ENCODE data around the gene ARHGAP31. TPM values are rescaled to one million over a fixed set of nuclear protein-coding genes. Genes with fewer than 3 reads are reported as not detected.
"Not testable (repeated sequence)": the region's sequence is repeated elsewhere in the genome, so short reads cannot be mapped to it uniquely, and the experiment has no call there.

ARHGAP31 gene
- total RNA-seq, 2 experiments from 2014 or later, result 10.8 to 11.4 TPM

GRCh38 chr3:119295816-119296726, 1.9 kb downstream of the ARHGAP31 start:
- intact Hi-C loops (cut with micrococcal nuclease), result loop anchor here (1.0 to 10.0 kb wide), 5 partner anchors 56 to 1049 kb away; partner anchors contain the start of genes ADPRH, LRRC58 and TIMMDC1
- no peaks in the 10 kb centered on the region for H3K9me3 Mint-ChIP-seq
- H3K27ac Mint-ChIP-seq, result peak overlapping the region; percentile 93
- H3K36me3 Mint-ChIP-seq, result peaks cover 5% of the 10 kb centered on the region
- no peaks in the 10 kb centered on the region for H3K27me3 Mint-ChIP-seq
- H3K4me3 Mint-ChIP-seq, result peak overlapping the region; percentile 83
- ChIA-PET CTCF (interaction anchor here (0.9 to 7.0 kb wide), 4 partner anchors 21 to 55 kb away, joined by 3 to 29 read pairs (median 6); partner anchors contain the start of gene B4GALT4), POLR2A (interaction anchor here (0.6 to 3.4 kb wide), 7 partner anchors 22 to 799 kb away, joined by 3 to 45 read pairs (median 8); partner anchors contain the start of genes POGLUT1 and TMEM39A)
- peaks cover 46% of the 10 kb centered on the region for H3K4me1 Mint-ChIP-seq (ENCODE audit: low read depth)
- no peak for DNase-seq

GRCh38 chr3:119296727-119297122, 2.5 kb downstream of the ARHGAP31 start:
- no peaks in the 10 kb centered on the region for H3K27me3 Mint-ChIP-seq
- POLR2A ChIA-PET, result interaction anchor here (0.6 to 3.4 kb wide), 3 partner anchors 22 to 167 kb away, joined by 3 to 24 read pairs (median 4); partner anchors contain the start of gene TMEM39A
- intact Hi-C loops (cut with micrococcal nuclease), result loop anchor here (10.0 kb wide), 3 partner anchors 198 to 1048 kb away; partner anchors contain the start of genes ADPRH, LRRC58 and TIMMDC1
- no peaks in the 10 kb centered on the region for H3K9me3 Mint-ChIP-seq
- peaks cover 5% of the 10 kb centered on the region for H3K36me3 Mint-ChIP-seq
- CTCF ChIA-PET, result interaction anchor here (0.9 to 2.5 kb wide), 3 partner anchors 21 to 56 kb away, joined by 3 to 8 read pairs (median 4); partner anchors contain the start of gene B4GALT4
- H3K4me3 Mint-ChIP-seq, result no peak overlapping the region
- H3K27ac Mint-ChIP-seq, result no peak overlapping the region
- no peak for DNase-seq
- peaks cover 53% of the 10 kb centered on the region for H3K4me1 Mint-ChIP-seq (ENCODE audit: low read depth)

GRCh38 chr3:119297169-119297568, 3.0 kb downstream of the ARHGAP31 start:
- Mint-ChIP-seq H3K4me3 (no peak overlapping the region), H3K4me1 (ENCODE audit: low read depth) (peaks cover 57% of the 10 kb centered on the region), H3K27ac (no peak overlapping the region), H3K36me3 (peaks cover 7% of the 10 kb centered on the region), H3K9me3 (no peaks in the 10 kb centered on the region), H3K27me3 (no peaks in the 10 kb centered on the region)
- intact Hi-C loops (cut with micrococcal nuclease), result loop anchor here (10.0 kb wide), 3 partner anchors 198 to 1048 kb away; partner anchors contain the start of genes ADPRH, LRRC58 and TIMMDC1
- no peak for DNase-seq
- ChIA-PET POLR2A (interaction anchor here (0.6 to 0.7 kb wide), 2 partner anchors 23 to 26 kb away, joined by 4 read pairs; no protein-coding TSS in a partner anchor), CTCF (interaction anchor here (0.9 to 2.5 kb wide), 3 partner anchors 21 to 56 kb away, joined by 3 to 8 read pairs (median 4); partner anchors contain the start of gene B4GALT4)

DNA sequence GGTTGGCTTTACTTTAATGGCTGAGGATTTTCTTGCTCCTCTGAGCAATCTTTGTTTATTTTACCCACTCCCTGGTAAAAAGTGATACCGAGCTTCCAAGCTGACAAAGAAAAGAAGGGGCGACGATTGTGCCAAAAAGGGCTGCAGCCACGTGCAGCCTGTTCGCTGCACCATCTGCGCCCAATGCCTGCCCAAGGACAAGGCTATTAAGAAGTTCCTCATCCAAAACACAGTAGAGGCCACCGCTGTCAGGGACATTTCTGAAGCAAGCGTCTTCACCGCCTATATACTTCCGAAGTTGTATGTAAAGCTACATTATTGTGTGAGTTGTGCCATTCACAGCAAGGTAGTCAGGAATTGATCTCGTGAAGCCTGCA, 4.4 kb downstream of the ARHGAP31 start:
- DNase-seq, result no peak
- Mint-ChIP-seq H3K9me3 (no peaks in the 10 kb centered on the region), H3K36me3 (peaks cover 10% of the 10 kb centered on the region), H3K27me3 (no peaks in the 10 kb centered on the region), H3K4me1 (ENCODE audit: low read depth) (peaks cover 57% of the 10 kb centered on the region), H3K27ac (no peak overlapping the region), H3K4me3 (no peak overlapping the region)
- CTCF ChIA-PET, result no interaction called here
- intact Hi-C loops (cut with micrococcal nuclease), result loop anchor here (10.0 kb wide), 3 partner anchors 196 to 1046 kb away; partner anchors contain the start of genes ADPRH, LRRC58 and TIMMDC1
- POLR2A ChIA-PET, result no interaction called here

- no peak overlapping the region for H3K4me3 Mint-ChIP-seq
- no peaks in the 10 kb centered on the region for H3K9me3 Mint-ChIP-seq
- no peak for DNase-seq
- no peak overlapping the region for H3K27ac Mint-ChIP-seq
- peaks cover 10% of the 10 kb centered on the region for H3K36me3 Mint-ChIP-seq
- H3K27me3 Mint-ChIP-seq, result no peaks in the 10 kb centered on the region
- H3K4me1 Mint-ChIP-seq (ENCODE audit: low read depth), result peaks cover 49% of the 10 kb centered on the region
- intact Hi-C loops (cut with micrococcal nuclease), result no loop called here
- ChIA-PET CTCF (interaction anchor here (1.3 kb wide), 1 partner anchor 27 kb away, joined by 3 read pairs; no protein-coding TSS in a partner anchor), POLR2A (no interaction called here)
Observed at GRCh38 chr3:119300991-119301391, 6.8 kb downstream of the ARHGAP31 start.

DNA sequence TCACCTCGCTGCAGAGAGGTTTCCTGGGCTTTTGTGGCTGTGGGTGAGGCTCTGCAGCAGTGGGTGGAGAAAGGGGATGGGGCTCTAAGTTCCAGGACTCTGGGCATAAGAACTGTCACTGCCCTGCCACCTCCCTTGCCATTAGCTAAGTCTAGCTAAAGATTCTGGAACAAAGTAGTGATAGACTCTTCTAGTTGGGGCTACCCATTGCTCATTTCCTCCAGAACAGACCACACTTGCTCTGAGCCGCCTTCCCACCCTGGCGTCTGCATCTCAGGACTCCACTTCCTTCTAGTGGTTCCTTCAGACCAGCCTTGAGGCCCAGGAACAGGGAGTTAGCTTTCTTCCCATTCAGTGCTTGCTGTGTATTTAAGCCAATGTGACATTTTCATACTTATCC, 7.5 kb downstream of the ARHGAP31 start:
- Mint-ChIP-seq H3K36me3 (peaks cover 10% of the 10 kb centered on the region), H3K27me3 (no peaks in the 10 kb centered on the region), H3K4me3 (no peak overlapping the region), H3K4me1 (ENCODE audit: low read depth) (peaks cover 42% of the 10 kb centered on the region), H3K9me3 (no peaks in the 10 kb centered on the region), H3K27ac (no peak overlapping the region)
- intact Hi-C loops (cut with micrococcal nuclease), result no loop called here
- ChIA-PET POLR2A (no interaction called here), CTCF (no interaction called here)
- no peak for DNase-seq

- peaks cover 10% of the 10 kb centered on the region for H3K36me3 Mint-ChIP-seq
- no peaks in the 10 kb centered on the region for H3K27me3 Mint-ChIP-seq
- no peak overlapping the region for H3K4me3 Mint-ChIP-seq
- H3K9me3 Mint-ChIP-seq, result no peaks in the 10 kb centered on the region
- peaks cover 30% of the 10 kb centered on the region for H3K4me1 Mint-ChIP-seq (ENCODE audit: low read depth)
- DNase-seq, result no peak
- CTCF ChIA-PET, result interaction anchor here (0.9 to 1.6 kb wide), 2 partner anchors 20 to 29 kb away, joined by 3 to 4 read pairs; no protein-coding TSS in a partner anchor
- intact Hi-C loops (cut with micrococcal nuclease), result no loop called here
- POLR2A ChIA-PET, result interaction anchor here (0.5 to 0.9 kb wide), 2 partner anchors 20 to 33 kb away, joined by 3 to 4 read pairs; no protein-coding TSS in a partner anchor
- no peak overlapping the region for H3K27ac Mint-ChIP-seq
Observed at GRCh38 chr3:119302697-119303551, 8.7 kb downstream of the ARHGAP31 start.

- H3K9me3 Mint-ChIP-seq, result no peaks in the 10 kb centered on the region
- H3K4me3 Mint-ChIP-seq, result no peak overlapping the region
- H3K27me3 Mint-ChIP-seq, result no peaks in the 10 kb centered on the region
- ChIA-PET POLR2A (no interaction called here), CTCF (interaction anchor here (1.6 kb wide), 1 partner anchor 19 kb away, joined by 4 read pairs; no protein-coding TSS in a partner anchor)
- H3K27ac Mint-ChIP-seq, result no peak overlapping the region
- peaks cover 13% of the 10 kb centered on the region for H3K36me3 Mint-ChIP-seq
- DNase-seq, result no peak
- peaks cover 26% of the 10 kb centered on the region for H3K4me1 Mint-ChIP-seq (ENCODE audit: low read depth)
- intact Hi-C loops (cut with micrococcal nuclease), result no loop called here
Observed at GRCh38 chr3:119304201-119304713, 10.1 kb downstream of the ARHGAP31 start.

GRCh38 chr3:119305286-119305685, 11.1 kb downstream of the ARHGAP31 start:
- Mint-ChIP-seq H3K4me3 (no peak overlapping the region), H3K27me3 (no peaks in the 10 kb centered on the region), H3K36me3 (peaks cover 10% of the 10 kb centered on the region), H3K27ac (no peak overlapping the region), H3K9me3 (no peaks in the 10 kb centered on the region), H3K4me1 (ENCODE audit: low read depth) (peaks cover 26% of the 10 kb centered on the region)
- intact Hi-C loops (cut with micrococcal nuclease), result no loop called here
- ChIA-PET POLR2A (no interaction called here), CTCF (no interaction called here)
- DNase-seq, result no peak

DNA sequence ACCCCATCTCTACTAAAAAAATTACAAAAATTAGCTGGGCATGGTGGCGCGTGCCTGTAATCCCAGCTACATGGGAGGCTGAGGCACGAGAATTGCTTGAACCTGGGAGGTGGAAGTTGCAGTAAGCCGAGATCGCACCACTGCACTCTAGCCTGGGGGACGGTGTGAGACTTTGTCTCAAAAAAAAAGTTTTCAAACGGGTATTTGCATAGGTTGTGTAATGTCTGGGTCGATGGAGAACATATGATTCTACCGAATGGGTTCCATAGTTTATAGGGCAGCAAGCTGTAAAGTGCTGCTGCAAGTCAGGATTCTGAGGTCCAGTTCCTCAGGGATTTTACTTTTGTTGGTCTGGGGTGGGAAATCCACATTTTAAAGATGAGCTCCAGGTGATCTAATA, 12.2 kb downstream of the ARHGAP31 start:
- H3K27me3 Mint-ChIP-seq; intact Hi-C loops (cut with micrococcal nuclease); CTCF ChIA-PET; H3K27ac Mint-ChIP-seq; DNase-seq; H3K9me3 Mint-ChIP-seq; H3K4me3 Mint-ChIP-seq; POLR2A ChIA-PET: not testable (repeated sequence)
- Mint-ChIP-seq H3K36me3 (peaks cover 10% of the 10 kb centered on the region), H3K4me1 (ENCODE audit: low read depth) (peaks cover 27% of the 10 kb centered on the region)

DNA sequence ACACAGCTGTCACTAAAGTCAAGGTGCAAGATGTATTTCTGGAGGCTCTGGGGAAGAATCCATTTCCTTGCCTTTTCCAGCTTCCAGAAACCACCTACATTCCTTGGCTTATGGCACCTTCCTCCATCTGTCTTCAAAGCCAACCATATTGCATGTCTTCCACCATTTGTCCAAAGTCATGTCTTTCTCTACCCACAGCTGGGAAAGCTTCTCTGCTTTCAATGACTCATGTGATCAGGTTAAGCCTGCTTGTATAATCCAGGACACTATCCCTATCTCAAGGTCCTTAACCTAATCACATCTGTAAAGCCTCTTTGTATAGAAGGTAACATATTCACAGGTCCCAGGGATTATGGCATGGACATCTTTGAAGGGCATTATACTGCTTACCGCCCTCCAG, 14.2 kb downstream of the ARHGAP31 start:
- no peaks in the 10 kb centered on the region for H3K27me3 Mint-ChIP-seq
- H3K9me3 Mint-ChIP-seq, result no peaks in the 10 kb centered on the region
- intact Hi-C loops (cut with micrococcal nuclease), result no loop called here
- H3K4me3 Mint-ChIP-seq, result no peak overlapping the region
- no peak overlapping the region for H3K27ac Mint-ChIP-seq
- DNase-seq, result no peak
- ChIA-PET CTCF (no interaction called here), POLR2A (no interaction called here)
- peaks cover 14% of the 10 kb centered on the region for H3K4me1 Mint-ChIP-seq (ENCODE audit: low read depth)
- peaks cover 9% of the 10 kb centered on the region for H3K36me3 Mint-ChIP-seq

All from activated CD4-positive, alpha-beta memory T cell treated with anti-CD3 and anti-CD28 coated beads for 36 hours (primary cell).